HepG2 (cell line): Measurements from ENCODE around the gene JHY. TPM values are rescaled to one million over a fixed set of nuclear protein-coding genes. Genes with fewer than 3 reads are reported as not detected.

Experiments
- polyA plus RNA-seq, 8 experiments: library from polyadenylated mRNA; depleted of rRNA in 3 of 8; stranded (reverse) in 7 of 8; unstranded in 1 of 8; fragments of >200 nt; fragmentation: Illumina TruSeq in 4 of 8; extraction: Trizol in 4 of 8; gene quantifications; 2 replicates each; pipeline versions ENCODE4 v1.2.1 to v1.2.3, GENCODE V29; 2011 to 2016; ENCODE audit warnings: low read depth in 4 of 8, missing spikeins in 1 of 8, mixed read lengths in 1 of 8; ENCODE audit not compliant: insufficient read depth in 1 of 8
- total RNA-seq, 5 experiments: library from RNA; depleted of rRNA; stranded (reverse); fragments of >200 nt; fragmentation: Illumina TruSeq; extraction: Trizol; gene quantifications; 2 replicates each; pipeline ENCODE4 v1.2.3, GENCODE V29; 2016; ENCODE audit warnings: low read depth in 1 of 5
- TF ChIP-seq, protein P1 (sequence below): sonication (generic); formaldehyde crosslinking; IDR thresholded peaks from 2 replicates; pipeline ENCODE4 v1.5.0; 2020; ENCODE audit warnings: mild to moderate bottlenecking, missing genetic modification reagents, borderline replicate concordance

Gene JHY
- total and polyA plus RNA-seq, 2 of the 13 experiments (the other 11 are each of a cell fraction or from before 2014, with no cell fraction given), result not detected

DNA sequence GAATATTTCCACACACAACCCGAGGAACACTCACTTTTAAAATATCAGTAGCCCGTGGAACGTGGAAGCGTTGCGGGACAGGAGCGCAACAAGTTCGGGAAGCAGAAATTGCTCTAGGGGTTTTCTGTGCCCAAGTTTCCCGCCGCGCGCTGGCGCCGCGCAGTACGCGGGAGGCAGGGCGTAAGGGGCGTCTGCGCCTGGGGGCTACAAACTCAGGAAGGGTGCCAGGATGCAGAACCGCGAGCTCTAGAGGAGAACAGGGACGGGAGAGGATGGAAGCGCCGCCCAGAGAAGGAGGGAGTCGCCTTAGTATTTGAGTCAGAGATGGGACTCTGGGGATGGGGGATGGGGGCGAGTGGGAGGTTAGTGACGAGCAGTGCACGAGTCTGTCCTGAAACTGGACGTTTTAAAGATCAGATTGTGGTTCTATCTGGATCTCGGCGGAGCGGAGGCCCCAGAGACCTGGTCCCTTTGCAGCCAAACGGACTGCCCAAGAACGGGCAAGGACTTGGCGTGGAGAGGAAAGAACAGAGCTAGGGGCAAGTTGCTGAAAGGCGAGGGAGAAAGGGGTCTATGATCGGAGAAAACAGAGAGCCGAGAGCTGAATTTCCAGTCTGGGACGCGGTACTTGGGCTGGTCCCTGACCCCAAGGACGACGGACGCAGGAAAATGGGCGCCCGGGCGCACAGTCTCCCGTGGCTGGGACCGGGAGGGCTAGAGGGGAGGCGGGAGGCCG is 94.3 kb downstream of the JHY start (continued):
- TF ChIP-seq, protein P1, sequence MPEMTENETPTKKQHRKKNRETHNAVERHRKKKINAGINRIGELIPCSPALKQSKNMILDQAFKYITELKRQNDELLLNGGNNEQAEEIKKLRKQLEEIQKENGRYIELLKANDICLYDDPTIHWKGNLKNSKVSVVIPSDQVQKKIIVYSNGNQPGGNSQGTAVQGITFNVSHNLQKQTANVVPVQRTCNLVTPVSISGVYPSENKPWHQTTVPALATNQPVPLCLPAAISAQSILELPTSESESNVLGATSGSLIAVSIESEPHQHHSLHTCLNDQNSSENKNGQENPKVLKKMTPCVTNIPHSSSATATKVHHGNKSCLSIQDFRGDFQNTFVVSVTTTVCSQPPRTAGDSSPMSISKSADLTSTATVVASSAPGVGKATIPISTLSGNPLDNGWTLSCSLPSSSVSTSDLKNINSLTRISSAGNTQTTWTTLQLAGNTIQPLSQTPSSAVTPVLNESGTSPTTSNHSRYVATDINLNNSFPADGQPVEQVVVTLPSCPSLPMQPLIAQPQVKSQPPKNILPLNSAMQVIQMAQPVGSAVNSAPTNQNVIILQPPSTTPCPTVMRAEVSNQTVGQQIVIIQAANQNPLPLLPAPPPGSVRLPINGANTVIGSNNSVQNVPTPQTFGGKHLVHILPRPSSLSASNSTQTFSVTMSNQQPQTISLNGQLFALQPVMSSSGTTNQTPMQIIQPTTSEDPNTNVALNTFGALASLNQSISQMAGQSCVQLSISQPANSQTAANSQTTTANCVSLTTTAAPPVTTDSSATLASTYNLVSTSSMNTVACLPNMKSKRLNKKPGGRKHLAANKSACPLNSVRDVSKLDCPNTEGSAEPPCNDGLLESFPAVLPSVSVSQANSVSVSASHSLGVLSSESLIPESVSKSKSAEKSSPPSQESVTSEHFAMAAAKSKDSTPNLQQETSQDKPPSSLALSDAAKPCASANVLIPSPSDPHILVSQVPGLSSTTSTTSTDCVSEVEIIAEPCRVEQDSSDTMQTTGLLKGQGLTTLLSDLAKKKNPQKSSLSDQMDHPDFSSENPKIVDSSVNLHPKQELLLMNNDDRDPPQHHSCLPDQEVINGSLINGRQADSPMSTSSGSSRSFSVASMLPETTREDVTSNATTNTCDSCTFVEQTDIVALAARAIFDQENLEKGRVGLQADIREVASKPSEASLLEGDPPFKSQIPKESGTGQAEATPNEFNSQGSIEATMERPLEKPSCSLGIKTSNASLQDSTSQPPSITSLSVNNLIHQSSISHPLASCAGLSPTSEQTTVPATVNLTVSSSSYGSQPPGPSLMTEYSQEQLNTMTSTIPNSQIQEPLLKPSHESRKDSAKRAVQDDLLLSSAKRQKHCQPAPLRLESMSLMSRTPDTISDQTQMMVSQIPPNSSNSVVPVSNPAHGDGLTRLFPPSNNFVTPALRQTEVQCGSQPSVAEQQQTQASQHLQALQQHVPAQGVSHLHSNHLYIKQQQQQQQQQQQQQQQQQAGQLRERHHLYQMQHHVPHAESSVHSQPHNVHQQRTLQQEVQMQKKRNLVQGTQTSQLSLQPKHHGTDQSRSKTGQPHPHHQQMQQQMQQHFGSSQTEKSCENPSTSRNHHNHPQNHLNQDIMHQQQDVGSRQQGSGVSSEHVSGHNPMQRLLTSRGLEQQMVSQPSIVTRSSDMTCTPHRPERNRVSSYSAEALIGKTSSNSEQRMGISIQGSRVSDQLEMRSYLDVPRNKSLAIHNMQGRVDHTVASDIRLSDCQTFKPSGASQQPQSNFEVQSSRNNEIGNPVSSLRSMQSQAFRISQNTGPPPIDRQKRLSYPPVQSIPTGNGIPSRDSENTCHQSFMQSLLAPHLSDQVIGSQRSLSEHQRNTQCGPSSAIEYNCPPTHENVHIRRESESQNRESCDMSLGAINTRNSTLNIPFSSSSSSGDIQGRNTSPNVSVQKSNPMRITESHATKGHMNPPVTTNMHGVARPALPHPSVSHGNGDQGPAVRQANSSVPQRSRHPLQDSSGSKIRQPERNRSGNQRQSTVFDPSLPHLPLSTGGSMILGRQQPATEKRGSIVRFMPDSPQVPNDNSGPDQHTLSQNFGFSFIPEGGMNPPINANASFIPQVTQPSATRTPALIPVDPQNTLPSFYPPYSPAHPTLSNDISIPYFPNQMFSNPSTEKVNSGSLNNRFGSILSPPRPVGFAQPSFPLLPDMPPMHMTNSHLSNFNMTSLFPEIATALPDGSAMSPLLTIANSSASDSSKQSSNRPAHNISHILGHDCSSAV, result no peak
